H1 (cell line): ENCODE measurements around the gene ARR3. TPM values are rescaled to one million over a fixed set of nuclear protein-coding genes. Genes with fewer than 3 reads are reported as not detected.

ENCODE experiments used
- ASH2L ChIP-seq: fragments of 200-600, 300-600 bp; sonication (generic); IDR thresholded peaks from one replicate; pipeline ENCODE4 v1.7.1; 2017; ENCODE audit warnings: low read length
- CBX8 ChIP-seq: fragments of 300-800, 300-1000 bp; sonication (generic); IDR thresholded peaks from 2 replicates; pipeline ENCODE4 v1.7.1; 2016; ENCODE audit warnings: low read depth, low read length, borderline replicate concordance
- CHD2 ChIP-seq: IDR thresholded peaks from 2 replicates; pipeline ENCODE4 v1.6.1; 2012; ENCODE audit warnings: low read length, improper control_type of control experiment
- CHD7 ChIP-seq: fragments of 300-600 bp; sonication (generic); IDR thresholded peaks from 2 replicates; pipeline ENCODE4 v1.7.1; 2012; ENCODE audit warnings: low read length, moderate library complexity, mild to moderate bottlenecking, inconsistent platforms; ENCODE audit not compliant: insufficient replicate concordance
- CREB1 ChIP-seq: IDR thresholded peaks from 2 replicates; pipeline ENCODE4 v1.6.1; 2012; ENCODE audit warnings: inconsistent platforms
- CTBP2 ChIP-seq: IDR thresholded peaks from 2 replicates; pipeline ENCODE4 v1.7.0; 2011; ENCODE audit warnings: borderline replicate concordance, mild to moderate bottlenecking, moderate library complexity, mixed read lengths, low read length; ENCODE audit not compliant: insufficient read depth, insufficient read length
- EZH2 ChIP-seq: fragments of 200-600 bp; sonication (generic); IDR thresholded peaks from 2 replicates; pipeline ENCODE4 v1.7.1; 2012; ENCODE audit warnings: low read depth, mild to moderate bottlenecking, moderate library complexity, low read length, inconsistent platforms; ENCODE audit not compliant: severe bottlenecking
- KDM5A ChIP-seq: fragments of 200-600 bp; IDR thresholded peaks from 2 replicates; pipeline ENCODE4 v1.7.1; 2012; ENCODE audit warnings: mild to moderate bottlenecking, low read length, inconsistent platforms, mixed read lengths
- NANOG ChIP-seq: IDR thresholded peaks from 2 replicates; pipeline ENCODE4 v1.6.1; 2011; ENCODE audit warnings: low read length, low read depth, mild to moderate bottlenecking, inconsistent platforms; ENCODE audit not compliant: insufficient read depth, poor library complexity, severe bottlenecking
- SIN3A ChIP-seq, 2 experiments: IDR thresholded peaks in 1 of 2; conservative IDR thresholded peaks in 1 of 2; 2 replicates each; pipeline ENCODE4 v1.6.1; 2011 to 2012; ENCODE audit warnings: low read length in 2 of 2, improper control_type of control experiment in 1 of 2, low read depth in 1 of 2, mild to moderate bottlenecking in 1 of 2
- TCF12 ChIP-seq: IDR thresholded peaks from 2 replicates; pipeline ENCODE4 v1.6.1; 2011; ENCODE audit warnings: low read depth, mild to moderate bottlenecking, low read length
- TEAD4 ChIP-seq: IDR thresholded peaks from 2 replicates; pipeline ENCODE4 v1.6.1; 2012; ENCODE audit warnings: low read depth, low read length, inconsistent platforms, mixed read lengths
- polyA plus RNA-seq, 7 experiments: library from polyadenylated mRNA; depleted of rRNA in 3 of 7; stranded (reverse) in 5 of 7; unstranded in 2 of 7; fragments of >200 nt in 5 of 7; fragments of 200-250 nt in 2 of 7; gene quantifications; 1 replicate in 5 of 7; 2 replicates in 1 of 7; 4 replicates in 1 of 7; pipeline versions ENCODE4 v1.2.1 to v1.2.3, GENCODE V29; 2011 to 2013; ENCODE audit warnings: missing spikeins in 2 of 7, mixed read lengths in 2 of 7
- total RNA-seq: library from RNA; stranded (reverse); fragmentation: NEBNext Ultra II Directional; extraction: Animal tissue kit (Norgen Biotek cat#: 25700); gene quantifications from 2 replicates; pipeline ENCODE4 v1.2.1, GENCODE V29; 2021

The ARR3 gene
- total and polyA plus RNA-seq, 2 of the 8 experiments (the other 6 are each of a cell fraction or from before 2014, with no cell fraction given) = not detected

DNA sequence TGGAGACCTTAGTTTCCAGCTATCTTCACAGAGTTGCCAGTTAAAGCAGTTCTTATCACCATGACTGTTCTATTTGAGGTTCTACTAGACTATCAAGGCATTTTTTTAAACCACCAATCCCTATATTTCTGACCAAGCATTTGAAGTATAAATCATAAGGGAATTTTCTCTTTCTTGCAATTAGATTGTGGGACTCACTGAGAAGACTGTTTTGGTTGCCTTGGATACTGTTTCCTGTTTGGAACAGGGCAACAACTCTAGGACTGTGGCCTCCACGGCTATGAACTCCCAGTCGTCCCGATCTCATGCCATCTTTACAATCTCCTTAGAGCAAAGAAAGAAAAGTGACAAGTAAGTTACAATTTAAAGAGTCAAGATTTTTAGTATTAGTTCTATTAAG, 33.6 kb downstream of the ARR3 start (continued):
- TF ChIP-seq CHD7 (no peak), CBX8 (no peak), EZH2 (no peak), ASH2L (no peak), SIN3A (conservative IDR thresholded peaks at IDR 0.05 in 1 of 2, IDR thresholded peaks at IDR 0.05 in 1 of 2; ENCODE audit: low read depth in 1 of 2, low read length in 2 of 2) (no peak), CTBP2 (no peak), KDM5A (no peak), CREB1 (no peak), TCF12 (no peak), TEAD4 (no peak), NANOG (no peak), CHD2 (no peak)
